Measurements from ENCODE around the gene CACNA2D1. TPM values are rescaled to one million over a fixed set of nuclear protein-coding genes. Genes with fewer than 3 reads are reported as not detected.

Gene CACNA2D1
- polyA plus RNA-seq, 1 experiment = 6.0 TPM

DNA sequence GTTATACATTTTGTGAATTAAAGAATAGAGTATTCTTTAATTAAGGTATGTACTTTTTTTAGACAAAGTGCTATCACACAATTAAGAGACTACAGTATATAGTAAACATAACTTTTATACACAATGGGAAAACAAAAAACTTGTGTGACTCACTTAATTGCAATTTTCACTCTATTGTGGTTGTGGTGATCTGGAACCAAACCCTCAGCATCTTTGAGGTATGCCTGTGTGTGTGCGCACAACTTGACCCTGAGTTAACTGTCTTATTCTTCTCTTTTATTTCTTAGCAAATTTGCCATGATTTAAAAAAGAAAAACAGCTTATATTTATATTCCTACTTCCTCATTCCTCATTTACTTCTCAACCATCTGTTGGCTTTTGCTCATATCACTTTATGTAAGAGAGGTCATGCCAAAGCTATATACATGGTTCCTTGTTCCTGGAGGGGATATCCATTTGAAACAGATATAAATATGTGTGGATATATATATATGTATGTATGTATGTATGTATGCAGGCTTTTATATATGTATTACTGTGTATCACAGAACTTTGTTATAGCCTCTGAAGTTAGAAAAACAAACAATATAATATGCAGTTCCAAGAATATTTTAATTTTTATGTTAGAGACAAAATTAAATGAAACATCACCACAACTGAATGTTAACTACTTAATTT, 414.2 kb downstream of the CACNA2D1 start:
- DNase-seq (ENCODE audit: low read depth) = no peak

GRCh38 chr7:82028097-82028496, 415.5 kb downstream of the CACNA2D1 start:
- CTCF ChIA-PET = interaction anchor here (1.1 kb wide), 1 partner anchor 590 kb away, joined by 3 read pairs; no protein-coding TSS in a partner anchor
- DNase-seq (ENCODE audit: low read depth) = no peak
- H3K36me3 ChIP-seq (ENCODE audit: control insufficient read depth, insufficient read depth, low read length) = no peaks in the 10 kb centered on the region

More for the DNA sequence above, 414.2 kb downstream of the CACNA2D1 start:
- H3K36me3 ChIP-seq (ENCODE audit: control insufficient read depth, insufficient read depth, low read length) = no peaks in the 10 kb centered on the region
- TF ChIP-seq, protein P1, sequence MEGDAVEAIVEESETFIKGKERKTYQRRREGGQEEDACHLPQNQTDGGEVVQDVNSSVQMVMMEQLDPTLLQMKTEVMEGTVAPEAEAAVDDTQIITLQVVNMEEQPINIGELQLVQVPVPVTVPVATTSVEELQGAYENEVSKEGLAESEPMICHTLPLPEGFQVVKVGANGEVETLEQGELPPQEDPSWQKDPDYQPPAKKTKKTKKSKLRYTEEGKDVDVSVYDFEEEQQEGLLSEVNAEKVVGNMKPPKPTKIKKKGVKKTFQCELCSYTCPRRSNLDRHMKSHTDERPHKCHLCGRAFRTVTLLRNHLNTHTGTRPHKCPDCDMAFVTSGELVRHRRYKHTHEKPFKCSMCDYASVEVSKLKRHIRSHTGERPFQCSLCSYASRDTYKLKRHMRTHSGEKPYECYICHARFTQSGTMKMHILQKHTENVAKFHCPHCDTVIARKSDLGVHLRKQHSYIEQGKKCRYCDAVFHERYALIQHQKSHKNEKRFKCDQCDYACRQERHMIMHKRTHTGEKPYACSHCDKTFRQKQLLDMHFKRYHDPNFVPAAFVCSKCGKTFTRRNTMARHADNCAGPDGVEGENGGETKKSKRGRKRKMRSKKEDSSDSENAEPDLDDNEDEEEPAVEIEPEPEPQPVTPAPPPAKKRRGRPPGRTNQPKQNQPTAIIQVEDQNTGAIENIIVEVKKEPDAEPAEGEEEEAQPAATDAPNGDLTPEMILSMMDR (IDR thresholded peaks at IDR 0.05; ENCODE audit: insufficient read depth, low read depth, low read length) = no peak
- H3K4me3 ChIP-seq (ENCODE audit: low read depth, low read length) = no peak overlapping the region
- no peaks in the 10 kb centered on the region for H3K27me3 ChIP-seq (ENCODE audit: control insufficient read depth, insufficient read depth, low read length)
- POLR2A ChIA-PET = no interaction called here
- CTCF ChIA-PET = no interaction called here

GRCh38 chr7:82021713-82022112, 421.9 kb downstream of the CACNA2D1 start:
- Histone ChIP-seq H3K36me3 (ENCODE audit: control insufficient read depth, insufficient read depth, low read length) (no peaks in the 10 kb centered on the region), H3K27me3 (ENCODE audit: control insufficient read depth, insufficient read depth, low read length) (no peaks in the 10 kb centered on the region), H3K4me3 (ENCODE audit: low read depth, low read length) (no peak overlapping the region)
- ChIA-PET CTCF (interaction anchor here (1.0 kb wide), 1 partner anchor 522 kb away, joined by 3 read pairs; no protein-coding TSS in a partner anchor), POLR2A (no interaction called here)
- TF ChIP-seq, protein P1 (IDR thresholded peaks at IDR 0.05; ENCODE audit: insufficient read depth, low read depth, low read length) = no peak
- DNase-seq (ENCODE audit: low read depth) = no peak

More at GRCh38 chr7:82028097-82028496, 415.5 kb downstream of the CACNA2D1 start:
- Histone ChIP-seq H3K27me3 (ENCODE audit: control insufficient read depth, insufficient read depth, low read length) (no peaks in the 10 kb centered on the region), H3K4me3 (ENCODE audit: low read depth, low read length) (no peak overlapping the region)
- POLR2A ChIA-PET = no interaction called here
- TF ChIP-seq, protein P1 (IDR thresholded peaks at IDR 0.05; ENCODE audit: insufficient read depth, low read depth, low read length) = no peak

- H3K27me3 ChIP-seq (ENCODE audit: control insufficient read depth, insufficient read depth, low read length) = no peaks in the 10 kb centered on the region
- POLR2A ChIA-PET = interaction anchor here (0.6 kb wide), 1 partner anchor 147 kb away, joined by 3 read pairs; no protein-coding TSS in a partner anchor
- DNase-seq (ENCODE audit: low read depth) = no peak
- CTCF ChIA-PET = interaction anchor here (0.9 kb wide), 1 partner anchor 522 kb away, joined by 3 read pairs; no protein-coding TSS in a partner anchor
- TF ChIP-seq, protein P1 (IDR thresholded peaks at IDR 0.05; ENCODE audit: insufficient read depth, low read depth, low read length) = no peak
- H3K36me3 ChIP-seq (ENCODE audit: control insufficient read depth, insufficient read depth, low read length) = no peaks in the 10 kb centered on the region
- no peak overlapping the region for H3K4me3 ChIP-seq (ENCODE audit: low read depth, low read length)
These were observed 422.5 kb downstream of the CACNA2D1 start for GRCh38 chr7:82021036-82021435.

DNA sequence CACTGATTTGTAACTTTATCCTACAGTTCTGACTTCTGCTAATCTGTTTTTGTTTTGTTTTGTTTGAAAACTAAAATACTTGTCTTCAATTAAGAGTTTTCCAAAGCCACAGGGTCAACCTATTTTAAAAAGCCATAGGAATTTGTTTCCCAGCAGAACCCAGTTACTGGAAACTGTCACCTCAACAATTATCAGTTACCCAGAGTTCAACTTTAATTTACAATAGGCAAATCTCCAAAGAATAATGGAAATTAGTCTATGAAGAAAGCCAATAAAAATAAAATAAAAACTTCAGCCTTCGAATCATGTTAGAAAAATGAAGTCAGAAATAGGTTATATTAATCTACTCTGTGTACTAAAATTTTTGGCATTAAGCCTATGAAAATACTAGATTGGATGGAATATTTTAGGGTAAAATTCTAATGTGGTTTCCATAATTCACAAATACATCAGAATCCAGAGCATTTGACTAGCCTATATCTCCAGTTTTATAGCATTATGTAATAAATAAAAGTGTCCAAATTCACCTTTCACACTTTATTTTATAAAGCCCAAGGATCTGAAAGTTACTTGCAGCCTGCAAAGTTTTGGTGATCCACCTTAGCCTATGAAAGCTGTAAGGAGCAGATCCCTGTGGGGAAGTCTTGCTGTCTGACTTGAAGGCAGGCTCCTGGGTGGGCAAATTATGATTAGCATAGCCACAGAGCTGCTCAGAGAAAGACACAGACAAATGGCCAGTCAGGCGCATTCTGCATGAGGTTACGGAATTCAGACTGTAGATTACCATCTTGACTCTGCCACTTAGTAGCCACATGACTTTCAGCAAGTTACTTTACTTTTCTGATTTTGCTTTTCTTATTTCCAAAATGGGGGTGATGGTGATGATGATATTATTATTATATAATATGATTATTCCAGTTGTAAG, 423.8 kb downstream of the CACNA2D1 start:
- H3K4me3 ChIP-seq (ENCODE audit: low read depth, low read length) = no peak overlapping the region
- ChIA-PET CTCF (interaction anchor here (0.9 kb wide), 1 partner anchor 520 kb away, joined by 3 read pairs; no protein-coding TSS in a partner anchor), POLR2A (no interaction called here)
- DNase-seq (ENCODE audit: low read depth) = no peak
- no peaks in the 10 kb centered on the region for H3K27me3 ChIP-seq (ENCODE audit: control insufficient read depth, insufficient read depth, low read length)
- H3K36me3 ChIP-seq (ENCODE audit: control insufficient read depth, insufficient read depth, low read length) = no peaks in the 10 kb centered on the region
- TF ChIP-seq, protein P1 (IDR thresholded peaks at IDR 0.05; ENCODE audit: insufficient read depth, low read depth, low read length) = no peak
